Globus pallidus (tissue), 1 donor: ENCODE results near the gene CHRM4.
"Not testable (repeated sequence)": the region's sequence is repeated elsewhere in the genome, so short reads cannot be mapped to it uniquely, and the experiment has no call there.

Source experiments
- DNase-seq: peaks from one replicate; pipeline ENCODE4 v3.0.0-alpha.2; 2015; ENCODE audit warnings: low spot score

CHRM4 gene

GRCh38 chr11:46381819-46382645, 9.5 kb downstream of the CHRM4 start:
- no peak for DNase-seq

- no peak for DNase-seq
Measured at GRCh38 chr11:46381048-46381818, 10.3 kb downstream of the CHRM4 start, which contains the start of gene MDK. TSS of gene MDK (plus strand) at chr11:46381669. CDS start at chr11:46382058, 389 bp downstream.

- no peak for DNase-seq
Measured at GRCh38 chr11:46380340-46381047, 11.1 kb downstream of the CHRM4 start.

GRCh38 chr11:46379482-46380293, 11.9 kb downstream of the CHRM4 start:
- DNase-seq, result not testable (repeated sequence)

- no peak for DNase-seq
Measured at GRCh38 chr11:46378811-46379481, 12.6 kb downstream of the CHRM4 start.

- no peak for DNase-seq
Measured at GRCh38 chr11:46378296-46378695, 13.3 kb downstream of the CHRM4 start.

GRCh38 chr11:46377831-46378230, 13.7 kb downstream of the CHRM4 start:
- DNase-seq, result no peak

GRCh38 chr11:46377290-46377689, 14.3 kb downstream of the CHRM4 start:
- no peak for DNase-seq

GRCh38 chr11:46376258-46377050, 15.1 kb downstream of the CHRM4 start:
- DNase-seq, result no peak

GRCh38 chr11:46375392-46376101, 16.0 kb downstream of the CHRM4 start:
- no peak for DNase-seq

- DNase-seq, result no peak
Measured at GRCh38 chr11:46374815-46375214, 16.8 kb downstream of the CHRM4 start.

GRCh38 chr11:46373787-46374740, 17.5 kb downstream of the CHRM4 start:
- no peak for DNase-seq

- not testable (repeated sequence) for DNase-seq
Measured at GRCh38 chr11:46372501-46372900, 19.1 kb downstream of the CHRM4 start.

GRCh38 chr11:46372086-46372485, 19.5 kb downstream of the CHRM4 start:
- DNase-seq, result no peak

- DNase-seq, result not testable (repeated sequence)
Measured at GRCh38 chr11:46371262-46371661, 20.3 kb downstream of the CHRM4 start.

- DNase-seq, result no peak
Measured at GRCh38 chr11:46370253-46370652, 21.3 kb downstream of the CHRM4 start.

- no peak for DNase-seq
Measured at GRCh38 chr11:46369458-46370152, 22.0 kb downstream of the CHRM4 start.

GRCh38 chr11:46367916-46368267, 23.7 kb downstream of the CHRM4 start:
- no peak for DNase-seq
